ENCODE measurements around the gene C1orf159.

DNA sequence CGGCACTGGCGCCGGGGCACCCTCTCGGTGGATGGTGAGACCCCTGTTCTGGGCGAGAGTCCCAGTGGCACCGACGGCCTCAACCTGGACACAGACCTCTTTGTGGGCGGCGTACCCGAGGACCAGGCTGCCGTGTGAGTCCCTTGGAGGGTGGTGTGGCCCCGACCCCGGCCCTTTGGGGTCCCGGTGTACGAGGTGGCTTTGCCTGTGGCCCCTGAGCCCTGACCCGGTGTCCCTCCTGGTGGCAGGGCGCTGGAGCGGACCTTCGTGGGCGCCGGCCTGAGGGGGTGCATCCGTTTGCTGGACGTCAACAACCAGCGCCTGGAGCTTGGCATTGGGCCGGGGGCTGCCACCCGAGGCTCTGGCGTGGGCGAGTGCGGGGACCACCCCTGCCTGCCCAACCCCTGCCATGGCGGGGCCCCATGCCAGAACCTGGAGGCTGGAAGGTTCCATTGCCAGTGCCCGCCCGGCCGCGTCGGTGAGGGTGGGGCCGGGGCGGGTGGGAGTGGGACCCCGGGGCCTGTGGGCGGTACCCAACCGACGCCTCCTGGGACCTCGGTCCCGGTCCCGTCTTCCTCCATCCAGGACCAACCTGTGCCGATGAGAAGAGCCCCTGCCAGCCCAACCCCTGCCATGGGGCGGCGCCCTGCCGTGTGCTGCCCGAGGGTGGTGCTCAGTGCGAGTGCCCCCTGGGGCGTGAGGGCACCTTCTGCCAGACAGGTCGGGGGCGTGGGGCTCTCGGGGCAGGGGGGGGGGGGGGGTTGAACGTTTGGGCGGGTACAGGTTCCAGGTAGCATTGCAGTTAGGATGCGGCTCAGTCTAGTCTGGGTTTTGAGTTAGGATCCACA, 66.3 kb downstream of the C1orf159 start:
- TF ChIP-seq, protein P1, sequence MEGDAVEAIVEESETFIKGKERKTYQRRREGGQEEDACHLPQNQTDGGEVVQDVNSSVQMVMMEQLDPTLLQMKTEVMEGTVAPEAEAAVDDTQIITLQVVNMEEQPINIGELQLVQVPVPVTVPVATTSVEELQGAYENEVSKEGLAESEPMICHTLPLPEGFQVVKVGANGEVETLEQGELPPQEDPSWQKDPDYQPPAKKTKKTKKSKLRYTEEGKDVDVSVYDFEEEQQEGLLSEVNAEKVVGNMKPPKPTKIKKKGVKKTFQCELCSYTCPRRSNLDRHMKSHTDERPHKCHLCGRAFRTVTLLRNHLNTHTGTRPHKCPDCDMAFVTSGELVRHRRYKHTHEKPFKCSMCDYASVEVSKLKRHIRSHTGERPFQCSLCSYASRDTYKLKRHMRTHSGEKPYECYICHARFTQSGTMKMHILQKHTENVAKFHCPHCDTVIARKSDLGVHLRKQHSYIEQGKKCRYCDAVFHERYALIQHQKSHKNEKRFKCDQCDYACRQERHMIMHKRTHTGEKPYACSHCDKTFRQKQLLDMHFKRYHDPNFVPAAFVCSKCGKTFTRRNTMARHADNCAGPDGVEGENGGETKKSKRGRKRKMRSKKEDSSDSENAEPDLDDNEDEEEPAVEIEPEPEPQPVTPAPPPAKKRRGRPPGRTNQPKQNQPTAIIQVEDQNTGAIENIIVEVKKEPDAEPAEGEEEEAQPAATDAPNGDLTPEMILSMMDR (IDR thresholded peaks at IDR 0.05), result no peak
- no peak for TF ChIP-seq POLR2A (IDR thresholded peaks at IDR 0.05)
